Skin epidermis (tissue), 12 donors: ENCODE measurements around the gene PKD1L1.

ENCODE experiments used
- H3K27ac ChIP-seq, 21 experiments: fragments of 200-600 bp; sonication (generic) in 11 of 21; one replicate each; pipeline ENCODE4 v1.5.0; 2020; ENCODE audit warnings: mild to moderate bottlenecking in 3 of 21, inconsistent platforms in 2 of 21, moderate library complexity in 2 of 21
- H3K4me3 ChIP-seq, 7 experiments: fragments of 200-600 bp; sonication (generic) in 2 of 7; one replicate each; pipeline ENCODE4 v1.5.0; 2020; ENCODE audit warnings: inconsistent platforms in 2 of 7, mild to moderate bottlenecking in 2 of 7, moderate library complexity in 1 of 7

PKD1L1 gene

DNA sequence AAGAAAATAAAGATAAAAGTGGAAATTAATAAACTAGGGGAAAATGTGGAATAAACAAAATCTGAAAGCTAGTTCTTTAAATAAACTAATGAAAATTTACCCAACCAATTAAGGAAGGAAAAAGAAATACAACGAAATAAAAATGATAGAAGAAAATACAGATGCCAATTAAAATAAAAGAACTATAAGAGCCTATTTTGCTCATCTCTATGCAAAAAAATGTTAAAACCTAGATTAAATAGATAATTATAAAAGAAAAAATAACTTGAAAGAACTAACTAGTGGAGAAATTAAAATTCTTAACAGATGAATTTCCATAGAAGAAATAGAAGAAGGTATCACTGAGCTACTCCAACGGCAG, 32.7 kb downstream of the PKD1L1 start:
- no peak overlapping the region for H3K4me3 ChIP-seq
- no peak overlapping the region for H3K27ac ChIP-seq

DNA sequence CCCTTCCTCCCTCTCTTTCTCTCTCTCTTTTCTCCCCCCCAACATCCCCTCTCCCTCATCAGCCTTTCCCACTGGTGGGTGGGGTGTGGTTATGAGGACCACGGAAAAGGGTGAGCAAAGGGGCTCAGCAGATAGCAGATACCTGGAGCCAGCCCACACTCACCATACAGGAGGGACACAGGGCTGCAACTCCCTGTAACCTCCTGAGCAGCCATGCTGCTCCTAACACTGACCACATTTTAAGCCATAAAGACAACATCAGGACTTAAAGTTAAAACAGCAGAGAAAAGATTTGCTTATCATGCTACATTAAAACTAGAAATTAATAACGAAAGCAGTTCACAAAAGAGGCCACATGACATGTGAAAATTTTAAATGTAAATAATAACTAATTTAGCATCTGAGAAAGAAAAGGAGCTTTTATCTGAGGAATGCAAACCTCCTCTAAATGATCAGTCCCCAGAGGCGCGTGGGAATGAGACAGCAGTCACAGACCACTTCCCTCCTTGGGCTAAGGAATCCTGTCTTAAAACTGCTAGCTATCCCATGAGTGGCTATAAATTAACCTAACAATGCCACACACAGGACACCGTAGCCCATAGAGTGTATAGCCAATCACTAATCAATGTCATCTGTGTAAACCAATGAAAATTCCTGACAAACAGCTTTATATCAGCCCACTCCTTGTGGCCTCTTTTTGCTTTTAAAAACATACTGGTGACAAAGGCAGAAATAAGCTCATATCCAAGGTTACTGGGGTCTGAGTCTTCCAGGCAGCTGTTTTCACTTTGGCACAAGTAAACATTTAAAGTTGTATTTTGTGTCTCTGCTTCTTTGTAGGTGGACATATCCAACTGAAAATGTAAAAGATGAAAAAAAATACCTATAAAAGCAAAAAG, 33.3 kb downstream of the PKD1L1 start:
- no peak overlapping the region for H3K4me3 ChIP-seq
- H3K27ac ChIP-seq, result peak overlapping the region in 1 of 21 experiments; percentile 7

DNA sequence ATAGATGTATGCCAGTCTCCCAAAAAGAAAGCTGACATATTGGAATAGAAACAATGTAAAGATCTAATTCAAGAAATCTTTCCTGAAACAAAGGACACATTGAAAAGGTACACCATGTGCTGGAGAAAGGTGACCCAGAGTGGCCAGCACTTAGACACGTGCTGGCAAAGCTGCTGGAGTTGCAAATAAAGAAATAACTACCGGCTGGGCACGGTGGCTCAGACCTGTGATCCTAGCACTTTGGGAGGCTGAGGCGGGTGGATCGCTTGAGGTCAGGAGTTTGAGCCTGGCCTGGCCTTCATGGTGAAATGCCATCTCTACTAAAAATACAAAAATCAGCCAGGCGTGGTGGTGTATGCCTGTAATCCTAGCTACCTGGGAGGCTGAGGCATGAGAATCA, 35.9 kb downstream of the PKD1L1 start:
- H3K27ac ChIP-seq, result no peak overlapping the region
- no peak overlapping the region for H3K4me3 ChIP-seq

DNA sequence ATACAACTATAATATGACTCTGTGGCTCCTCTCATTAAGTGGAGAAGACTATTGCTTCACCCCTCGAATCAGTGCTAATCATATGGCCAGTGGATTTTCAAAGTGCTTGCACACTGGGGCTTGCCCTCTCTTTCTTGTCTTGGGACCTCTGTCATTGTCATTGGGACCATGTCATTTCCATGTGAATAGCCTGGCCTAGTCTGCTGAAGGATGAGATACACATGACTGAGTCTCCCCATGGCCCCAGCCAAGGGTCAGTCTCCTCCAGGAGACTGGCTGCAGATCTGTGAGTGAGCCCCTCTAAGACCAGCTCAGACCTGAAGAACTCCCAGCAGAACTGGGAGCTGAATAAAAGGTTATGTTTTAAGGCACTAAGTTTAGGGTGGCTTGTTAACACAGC, 39.5 kb downstream of the PKD1L1 start:
- H3K27ac ChIP-seq, result no peak overlapping the region

DNA sequence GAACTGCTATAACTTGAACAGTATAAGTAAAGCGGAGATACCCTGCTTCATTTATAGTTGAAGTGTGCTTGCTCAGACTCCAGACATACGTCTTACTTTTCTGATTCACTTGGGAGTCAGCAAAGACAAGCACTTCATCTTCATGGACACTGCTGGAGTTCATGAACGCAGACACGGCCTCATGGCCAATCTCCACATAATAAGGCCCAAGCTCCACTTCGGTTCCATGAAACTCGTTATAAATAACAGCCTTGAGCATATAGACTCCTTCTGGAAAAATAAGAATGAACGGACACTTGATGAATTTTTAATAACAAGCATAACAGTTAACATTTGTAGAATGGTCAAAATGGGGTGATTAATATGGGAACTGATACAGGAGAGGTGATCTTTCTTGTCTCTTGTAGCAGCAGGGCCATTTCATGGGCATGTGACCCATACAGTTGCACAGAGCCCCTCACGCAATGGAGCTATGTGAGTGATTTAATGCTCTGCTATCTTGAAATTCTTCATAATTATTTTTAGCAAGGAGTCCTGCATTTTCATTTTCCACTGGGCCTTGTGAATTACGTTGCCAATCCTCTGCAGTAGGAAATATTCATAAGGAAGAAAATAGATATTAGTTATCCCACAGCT, 40.2 kb downstream of the PKD1L1 start:
- H3K4me3 ChIP-seq, result no peak overlapping the region
- H3K27ac ChIP-seq, result no peak overlapping the region

More for the DNA sequence above, 39.5 kb downstream of the PKD1L1 start:
- no peak overlapping the region for H3K4me3 ChIP-seq

DNA sequence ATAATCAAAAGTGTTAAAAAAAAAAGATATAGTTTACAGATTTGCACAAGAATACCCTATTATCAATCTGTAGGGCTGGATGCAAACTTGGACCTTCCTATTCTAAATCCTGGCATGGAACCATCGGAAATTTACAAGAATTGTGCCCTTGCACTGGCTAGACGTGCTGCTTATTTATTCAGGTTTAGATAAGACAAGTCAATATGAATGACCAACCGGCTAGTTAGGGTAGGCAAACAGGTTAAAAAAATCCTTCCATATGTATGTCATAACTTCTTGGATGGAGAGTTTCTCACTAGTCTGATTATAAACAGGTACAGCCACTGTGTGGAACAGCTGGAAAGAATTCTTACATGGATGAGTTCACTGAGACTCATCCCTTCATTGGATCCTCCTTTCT, 41.4 kb downstream of the PKD1L1 start:
- H3K27ac ChIP-seq, result no peak overlapping the region
- no peak overlapping the region for H3K4me3 ChIP-seq

DNA sequence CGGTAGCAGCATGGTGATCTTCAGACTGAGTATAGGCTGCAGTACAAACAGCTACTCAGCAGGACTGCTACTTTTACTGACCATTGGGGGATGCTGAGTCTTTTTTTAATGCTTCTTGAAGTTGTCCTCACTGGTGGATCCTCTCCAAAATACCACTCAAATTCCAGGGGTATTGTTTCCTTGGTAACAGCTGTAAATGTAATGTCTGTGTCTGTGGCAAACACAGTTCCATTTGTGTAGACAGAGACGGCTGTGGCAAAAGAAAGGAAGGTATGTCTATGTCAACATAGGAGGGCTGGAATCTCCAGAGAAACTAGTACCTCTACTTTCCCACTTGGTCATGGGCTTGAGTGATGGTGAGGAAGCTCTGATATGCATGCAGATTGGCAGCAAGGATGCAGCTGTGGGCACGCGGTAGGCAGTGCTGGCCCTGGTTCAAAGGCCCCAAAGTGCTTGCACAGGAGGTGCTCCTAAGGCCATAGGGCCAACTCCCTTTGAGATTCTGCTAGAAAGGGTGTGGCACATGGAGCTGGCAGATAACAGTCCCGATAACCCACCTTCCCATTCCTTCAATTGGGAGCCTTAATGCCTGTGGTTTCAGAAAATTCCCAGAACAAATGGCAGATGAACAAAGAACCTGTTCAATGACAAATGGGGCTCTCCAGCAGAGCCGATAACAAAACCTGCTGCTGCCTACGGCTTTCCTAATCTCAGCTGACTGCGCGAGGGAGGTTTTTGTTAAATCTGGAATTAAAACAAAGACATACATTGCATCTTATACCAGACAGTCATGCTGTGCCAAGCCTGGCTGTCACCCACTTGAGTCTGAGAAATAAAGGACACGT, 43.0 kb downstream of the PKD1L1 start:
- Histone ChIP-seq H3K4me3 (no peak overlapping the region), H3K27ac (no peak overlapping the region)

DNA sequence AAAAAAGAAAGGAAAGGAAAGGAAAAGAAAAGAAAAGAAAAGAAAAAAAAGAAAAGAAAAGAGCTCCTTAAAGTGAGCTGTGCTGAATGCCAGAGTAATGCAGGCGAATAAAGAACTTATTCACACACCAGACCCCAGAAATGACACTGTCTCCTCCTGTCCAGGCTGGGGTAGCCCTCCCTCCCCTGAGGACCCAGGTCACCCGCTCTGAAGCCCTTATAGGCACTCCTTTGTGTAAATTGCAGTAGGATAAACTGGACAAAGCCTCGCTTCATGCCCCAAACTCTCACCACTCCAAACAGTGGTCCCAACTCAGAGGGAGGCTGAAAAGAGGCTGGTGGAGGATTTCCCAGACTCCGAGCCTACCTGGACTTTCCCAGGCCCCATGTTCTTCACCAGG, 46.3 kb downstream of the PKD1L1 start:
- Histone ChIP-seq H3K27ac (no peak overlapping the region), H3K4me3 (no peak overlapping the region)

DNA sequence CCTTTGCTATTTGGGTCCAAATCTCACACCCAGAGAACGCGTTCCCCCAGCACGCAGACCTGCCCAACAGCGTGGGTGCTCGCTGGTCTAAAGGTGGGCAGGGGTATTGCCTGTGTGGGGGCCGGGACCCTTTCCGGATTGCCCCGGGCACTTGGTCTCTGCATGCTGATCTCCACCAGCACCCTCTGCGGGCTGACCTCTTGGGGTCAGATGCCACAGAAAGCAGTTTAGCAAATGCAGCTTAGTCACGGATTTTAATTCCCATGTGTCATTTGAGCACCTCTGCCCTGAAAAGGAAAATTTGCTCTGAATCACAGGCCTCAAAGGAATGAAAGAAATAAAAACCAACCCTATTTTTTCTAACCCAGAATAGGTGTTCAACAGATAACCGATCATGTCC, 46.7 kb downstream of the PKD1L1 start:
- Histone ChIP-seq H3K4me3 (no peak overlapping the region), H3K27ac (no peak overlapping the region)

DNA sequence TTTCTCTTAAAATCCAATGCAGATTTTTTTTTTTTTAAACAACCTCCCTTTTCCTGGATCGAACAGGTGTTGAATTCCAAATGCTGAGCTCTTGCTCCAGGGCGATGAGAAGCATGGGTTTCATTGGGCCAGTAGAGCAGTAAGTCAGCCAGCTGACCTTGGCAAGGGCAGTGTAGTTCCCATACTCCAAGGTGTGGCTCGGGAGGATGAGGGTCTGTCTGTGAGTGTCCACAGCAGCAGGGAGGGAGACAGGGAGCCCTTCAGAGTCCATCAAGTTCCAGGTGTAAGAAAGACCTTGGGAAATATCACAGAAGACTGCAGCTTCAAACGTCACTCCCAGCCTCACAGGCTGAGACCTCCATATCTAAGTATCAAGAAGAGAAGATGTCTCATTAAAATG, 50.4 kb downstream of the PKD1L1 start:
- Histone ChIP-seq H3K27ac (no peak overlapping the region), H3K4me3 (no peak overlapping the region)

DNA sequence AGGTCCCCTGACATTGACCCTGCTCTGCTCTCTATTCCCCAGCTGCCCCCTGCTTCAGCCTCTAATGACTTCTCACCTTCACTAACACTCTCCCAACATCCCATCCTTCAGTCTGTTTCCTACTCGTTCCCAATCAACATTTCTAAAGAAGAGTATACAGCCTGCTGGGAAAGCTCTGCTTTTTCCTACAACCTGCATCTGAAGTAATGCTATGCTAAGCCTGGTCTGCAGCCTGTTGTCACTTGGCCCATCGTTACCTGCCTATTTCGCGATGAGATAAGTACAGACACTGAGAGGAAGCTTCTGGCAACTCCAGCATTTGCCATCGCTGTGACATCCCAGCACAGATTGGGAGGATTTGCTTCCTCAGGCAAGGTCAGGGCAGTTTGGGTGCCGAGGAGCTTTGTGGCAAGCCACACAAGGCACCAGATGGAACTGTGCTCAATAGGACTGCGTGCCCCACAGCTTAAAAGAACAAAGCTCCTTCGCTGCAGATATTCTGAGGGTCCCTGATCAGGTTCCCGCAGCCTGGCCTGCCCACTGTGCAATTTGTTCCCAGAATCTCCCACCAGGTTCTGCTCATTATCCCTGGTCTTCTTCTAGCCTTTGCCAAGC, 51.4 kb downstream of the PKD1L1 start:
- Histone ChIP-seq H3K27ac (no peak overlapping the region), H3K4me3 (no peak overlapping the region)

DNA sequence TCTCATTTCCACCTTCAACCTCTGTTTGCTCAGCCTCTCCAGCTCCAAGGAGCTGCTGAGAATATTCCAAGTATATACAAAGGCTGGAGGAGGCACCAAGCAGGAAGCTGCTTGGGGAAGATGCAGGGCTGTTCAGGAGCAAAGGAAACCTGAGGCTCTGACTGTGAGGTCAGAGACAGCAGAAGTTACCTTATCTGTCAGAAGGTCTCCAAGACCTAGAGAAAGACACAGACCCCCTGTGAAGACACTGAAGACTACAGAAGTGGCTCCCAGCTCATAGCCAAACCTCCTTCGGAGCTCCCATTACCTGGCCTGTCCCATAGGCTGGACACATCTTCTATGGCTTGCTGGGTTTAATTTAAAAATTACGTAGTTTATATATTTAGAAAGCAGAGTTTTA, 53.2 kb downstream of the PKD1L1 start:
- H3K27ac ChIP-seq, result no peak overlapping the region

DNA sequence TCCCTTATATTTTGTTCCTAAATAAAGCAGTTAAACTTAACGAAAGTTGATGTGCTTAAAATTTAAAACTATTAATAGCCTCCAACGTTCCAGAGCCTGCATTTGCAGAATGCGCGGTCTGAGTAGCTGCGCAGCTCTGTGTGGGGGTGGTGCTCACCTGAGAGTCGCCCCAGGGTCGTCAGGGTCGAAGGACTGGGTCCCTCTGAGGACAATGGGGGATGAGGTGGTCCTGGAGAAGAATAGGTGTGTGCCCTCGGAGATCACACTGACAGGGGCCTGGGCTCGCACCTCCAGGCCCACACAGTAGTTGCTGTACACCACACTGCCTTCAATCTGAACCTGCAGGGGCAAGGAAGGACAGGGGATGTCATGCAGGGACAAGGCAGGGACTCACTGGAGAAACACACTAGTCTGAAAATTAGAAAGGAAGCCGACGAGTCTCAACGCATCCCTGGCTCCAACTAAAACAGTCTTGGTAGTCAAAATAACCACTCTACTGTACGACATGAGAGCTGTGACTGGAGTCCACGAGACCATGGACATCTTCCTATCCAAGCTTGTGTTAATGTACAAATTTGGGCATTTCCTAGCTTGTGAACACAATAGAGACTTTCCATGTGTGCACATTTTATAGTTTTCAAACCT, 54.4 kb downstream of the PKD1L1 start:
- H3K4me3 ChIP-seq, result no peak overlapping the region

More for the DNA sequence above, 53.2 kb downstream of the PKD1L1 start:
- H3K4me3 ChIP-seq, result no peak overlapping the region

DNA sequence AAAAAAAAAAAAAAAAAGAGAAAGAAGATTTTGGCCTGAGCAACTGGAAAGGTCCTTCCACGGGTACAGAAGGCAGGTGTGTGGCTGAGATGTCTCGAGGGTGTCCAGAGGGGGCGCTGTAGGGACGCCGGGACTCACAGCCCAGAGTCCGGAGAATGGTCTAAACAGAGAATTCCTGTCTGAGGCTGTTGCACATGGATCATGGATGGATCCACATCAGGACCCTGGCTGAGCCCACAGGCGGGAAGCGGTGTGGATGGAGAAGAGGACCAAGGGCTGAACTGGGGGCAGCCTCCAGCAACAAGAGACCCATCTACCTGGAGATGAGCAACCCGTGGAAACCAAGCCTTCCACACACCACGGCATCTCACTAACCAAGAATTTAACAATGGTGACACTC, 55.0 kb downstream of the PKD1L1 start:
- H3K4me3 ChIP-seq, result no peak overlapping the region
- H3K27ac ChIP-seq, result no peak overlapping the region

More for the DNA sequence above, 54.4 kb downstream of the PKD1L1 start:
- no peak overlapping the region for H3K27ac ChIP-seq

DNA sequence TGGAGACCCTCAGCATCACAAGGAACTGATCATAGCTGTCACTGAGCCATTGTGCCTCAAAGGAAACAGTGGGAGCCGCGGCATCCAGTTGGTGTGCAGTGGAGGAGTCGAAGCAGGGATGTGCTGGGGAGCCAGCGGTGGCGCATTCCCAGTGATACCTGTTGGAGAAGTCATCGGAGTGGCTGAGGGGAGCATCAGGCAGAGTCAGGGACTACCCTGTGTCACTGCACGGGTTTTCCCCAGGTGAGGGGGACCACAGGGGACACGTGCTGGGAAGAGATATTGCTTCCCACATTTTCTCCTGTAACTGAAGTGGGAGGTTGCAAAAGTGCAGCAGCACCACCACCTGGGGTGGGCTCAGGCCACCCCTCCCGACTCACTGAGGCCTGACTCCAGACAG, 57.7 kb downstream of the PKD1L1 start:
- no peak overlapping the region for H3K27ac ChIP-seq
- no peak overlapping the region for H3K4me3 ChIP-seq

DNA sequence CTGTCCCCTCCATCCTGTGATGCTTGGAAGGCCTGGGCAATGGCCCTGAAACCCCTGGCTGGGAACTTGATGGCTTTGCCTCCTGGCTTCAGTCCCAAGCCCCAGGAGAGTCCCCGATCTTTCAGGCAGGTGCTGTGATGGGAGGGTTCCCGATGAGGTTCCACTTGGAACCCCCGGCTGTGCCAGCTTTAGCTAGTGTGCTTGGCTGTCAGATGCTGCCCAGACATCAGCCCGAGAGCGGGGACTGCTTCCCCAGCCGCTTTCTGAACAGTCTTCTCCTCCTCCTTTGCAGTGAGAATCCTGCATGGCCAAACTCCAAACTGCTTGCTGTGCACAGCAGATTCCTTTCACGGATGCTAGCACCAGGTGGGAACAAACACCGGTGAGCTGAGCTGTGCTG, 58.1 kb downstream of the PKD1L1 start:
- Histone ChIP-seq H3K27ac (no peak overlapping the region), H3K4me3 (no peak overlapping the region)

DNA sequence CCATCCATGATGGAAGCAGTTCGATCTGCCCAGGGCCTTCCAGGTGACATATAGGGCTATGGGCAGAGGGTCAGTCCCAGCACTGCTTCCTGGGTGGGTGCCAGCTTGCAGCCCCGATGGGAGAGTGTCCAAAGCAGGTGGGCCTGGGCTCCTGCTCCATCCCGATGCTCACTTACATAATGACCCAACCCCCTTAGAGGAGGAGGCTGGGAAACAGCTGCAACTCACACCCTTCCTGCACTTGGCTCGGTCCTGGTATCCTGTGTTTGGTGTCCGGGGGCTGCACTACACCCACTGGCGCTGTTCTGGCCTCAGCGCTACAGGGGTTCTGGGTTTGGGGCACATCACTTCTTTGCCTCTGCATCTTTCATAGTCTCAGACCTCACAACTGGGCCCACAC, 58.5 kb downstream of the PKD1L1 start:
- no peak overlapping the region for H3K4me3 ChIP-seq
- no peak overlapping the region for H3K27ac ChIP-seq

DNA sequence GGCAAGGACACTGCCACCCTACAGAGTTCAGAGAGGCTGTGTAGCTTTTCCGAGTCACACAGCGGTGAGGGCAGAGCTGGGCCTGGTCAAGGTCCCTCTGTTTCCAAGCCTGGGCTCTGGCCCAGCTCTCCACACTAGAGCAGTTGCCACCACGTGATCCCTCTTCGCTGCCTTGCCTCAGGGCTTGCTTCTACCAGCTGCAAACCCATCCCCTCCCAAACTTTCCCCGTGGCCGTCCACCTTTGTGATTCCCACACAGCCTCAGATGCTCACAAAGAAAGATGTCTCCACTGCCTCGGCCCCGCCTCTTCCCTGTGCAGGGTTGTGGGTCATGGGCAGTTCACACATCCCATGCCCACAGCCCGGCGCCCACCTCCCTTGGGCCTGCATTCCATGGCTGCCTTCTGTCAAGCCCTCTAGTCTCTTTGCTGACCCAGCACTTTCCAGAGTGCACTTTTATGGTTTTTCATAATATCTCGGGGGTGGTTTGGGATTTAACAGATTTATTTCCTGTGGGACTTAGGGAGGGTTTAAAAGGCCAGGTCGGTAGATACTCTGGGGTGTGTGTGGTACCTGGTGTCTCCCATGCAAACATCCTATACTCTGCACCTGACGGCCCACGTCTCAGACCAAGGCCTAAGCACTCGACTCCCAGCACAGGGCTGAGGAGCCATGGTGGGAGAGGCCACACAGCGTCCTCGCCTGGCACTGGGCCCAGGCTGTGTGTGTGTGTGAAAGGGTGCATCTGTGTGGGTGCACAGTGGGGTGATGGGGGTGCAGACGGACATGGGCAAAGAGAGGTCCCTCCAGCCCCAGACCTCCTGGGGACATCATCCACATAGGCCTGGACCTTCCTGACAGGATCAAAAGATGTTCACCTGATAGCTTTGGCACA, 59.6 kb downstream of the PKD1L1 start:
- H3K4me3 ChIP-seq, result no peak overlapping the region
- no peak overlapping the region for H3K27ac ChIP-seq
